SW 1271 (cell line): ENCODE results near the gene UBE2E2.

ENCODE experiments used
- DNase-seq, 2 experiments: peaks; one replicate each; lab custom pipeline; 2025; lab: John Stamatoyannopoulos, UW

UBE2E2 gene

GRCh38 chr3:23620638-23621015, 417.5 kb downstream of the UBE2E2 start:
- DNase-seq, result no peak

- DNase-seq, result no peak
Observed at GRCh38 chr3:23623844-23624243, 420.7 kb downstream of the UBE2E2 start.

- DNase-seq, result no peak
Observed at GRCh38 chr3:23624305-23624704, 421.2 kb downstream of the UBE2E2 start.

GRCh38 chr3:23626442-23626841, 423.3 kb downstream of the UBE2E2 start:
- no peak for DNase-seq

- no peak for DNase-seq
Observed at GRCh38 chr3:23629181-23629894, 426.2 kb downstream of the UBE2E2 start.

GRCh38 chr3:23633261-23633960, 430.3 kb downstream of the UBE2E2 start:
- DNase-seq, result no peak

GRCh38 chr3:23637339-23637738, 434.2 kb downstream of the UBE2E2 start:
- no peak for DNase-seq

- no peak for DNase-seq
Observed at GRCh38 chr3:23640471-23641146, 437.5 kb downstream of the UBE2E2 start.
